ENCODE measurements around the gene COL7A1. TPM values are rescaled to one million over a fixed set of nuclear protein-coding genes. Genes with fewer than 3 reads are reported as not detected.

Gene COL7A1
- total and polyA plus RNA-seq, 2 of the 13 experiments (the other 11 are each of a cell fraction or from before 2014, with no cell fraction given), result 2.7 to 11.7 TPM

- peaks cover 91% of the 10 kb centered on the region for H3K4me1 ChIP-seq (ENCODE audit: insufficient read depth, low read length)
- WGBS (ENCODE audit: low lambda C conversion rate), result 87% methylated on average over 18 of the region's 18 CpGs
- CTCF ChIA-PET (ENCODE audit: low intra/inter-chr PET ratio, low total read pairs), result no interaction called here
- no peak overlapping the region for H2AFZ ChIP-seq (ENCODE audit: low read length)
- peak; percentile 86 for TF ChIP-seq ZNF263 (CRISPR knock-in tag; IDR thresholded peaks at IDR 0.05)
- no peak for TF ChIP-seq ARID2 (CRISPR knock-in tag; IDR thresholded peaks at IDR 0.05; ENCODE audit: borderline replicate concordance)
- H4K20me1 ChIP-seq (ENCODE audit: insufficient read depth, low read length), result no peaks in the 10 kb centered on the region
- DNase-seq (ENCODE audit: low spot score), result no peak
- H3K36me3 ChIP-seq (replicated peaks in 1 of 2; ENCODE audit: control insufficient read depth in 1 of 2, insufficient read depth in 2 of 2, low read length in 2 of 2), result no peaks in the 10 kb centered on the region
- no peak overlapping the region for H3K4me3 ChIP-seq (replicated peaks in 1 of 3; ENCODE audit: insufficient read depth in 1 of 3, low read depth in 2 of 3, low read length in 3 of 3)
- in situ Hi-C loops (cut with HindIII; ENCODE audit: extremely low pct_ligation_motif_present, low pct_unique_long_range_greater_than_20kb), result no loop called here
- H3K27me3 ChIP-seq (ENCODE audit: control insufficient read depth in 1 of 2, insufficient read depth in 2 of 2, low read length in 2 of 2), result no peaks in the 10 kb centered on the region
- no peak for FAIRE-seq
- H3K4me2 ChIP-seq (ENCODE audit: low read depth, low read length), result no peak overlapping the region
- intact Hi-C loops (cut with micrococcal nuclease; ENCODE audit: unreplicated experiment), result no loop called here
- no peak overlapping the region for H3K27ac ChIP-seq (ENCODE audit: extremely low read length, insufficient read depth, low read length)
- BruUV-seq (replicated peaks), result no TSS peak
- POLR2A ChIA-PET, result no interaction called here
- H3K9ac ChIP-seq (ENCODE audit: insufficient read depth, low read depth, low read length), result no peak overlapping the region
- no peak for ATAC-seq
- no peaks in the 10 kb centered on the region for H3K9me3 ChIP-seq (ENCODE audit: low read length)
- H3K79me2 ChIP-seq (ENCODE audit: insufficient read depth, low read length), result no peaks in the 10 kb centered on the region
Observed at GRCh38 chr3:48569808-48570450, 25.2 kb downstream of the COL7A1 start.

- no peak for FAIRE-seq
- TF ChIP-seq, protein P1, sequence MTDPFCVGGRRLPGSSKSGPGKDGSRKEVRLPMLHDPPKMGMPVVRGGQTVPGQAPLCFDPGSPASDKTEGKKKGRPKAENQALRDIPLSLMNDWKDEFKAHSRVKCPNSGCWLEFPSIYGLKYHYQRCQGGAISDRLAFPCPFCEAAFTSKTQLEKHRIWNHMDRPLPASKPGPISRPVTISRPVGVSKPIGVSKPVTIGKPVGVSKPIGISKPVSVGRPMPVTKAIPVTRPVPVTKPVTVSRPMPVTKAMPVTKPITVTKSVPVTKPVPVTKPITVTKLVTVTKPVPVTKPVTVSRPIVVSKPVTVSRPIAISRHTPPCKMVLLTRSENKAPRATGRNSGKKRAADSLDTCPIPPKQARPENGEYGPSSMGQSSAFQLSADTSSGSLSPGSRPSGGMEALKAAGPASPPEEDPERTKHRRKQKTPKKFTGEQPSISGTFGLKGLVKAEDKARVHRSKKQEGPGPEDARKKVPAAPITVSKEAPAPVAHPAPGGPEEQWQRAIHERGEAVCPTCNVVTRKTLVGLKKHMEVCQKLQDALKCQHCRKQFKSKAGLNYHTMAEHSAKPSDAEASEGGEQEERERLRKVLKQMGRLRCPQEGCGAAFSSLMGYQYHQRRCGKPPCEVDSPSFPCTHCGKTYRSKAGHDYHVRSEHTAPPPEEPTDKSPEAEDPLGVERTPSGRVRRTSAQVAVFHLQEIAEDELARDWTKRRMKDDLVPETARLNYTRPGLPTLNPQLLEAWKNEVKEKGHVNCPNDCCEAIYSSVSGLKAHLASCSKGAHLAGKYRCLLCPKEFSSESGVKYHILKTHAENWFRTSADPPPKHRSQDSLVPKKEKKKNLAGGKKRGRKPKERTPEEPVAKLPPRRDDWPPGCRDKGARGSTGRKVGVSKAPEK (CRISPR knock-in tag; IDR thresholded peaks at IDR 0.05; ENCODE audit: borderline replicate concordance), result no peak
- TF ChIP-seq SAP130 (CRISPR knock-in tag; IDR thresholded peaks at IDR 0.05; ENCODE audit: low read depth) (no peak), POGK (CRISPR knock-in tag; conservative IDR thresholded peaks at IDR 0.05) (no peak), MYPOP (CRISPR knock-in tag; IDR thresholded peaks at IDR 0.05) (no peak)
Observed at GRCh38 chr3:48569400-48569799, 25.7 kb downstream of the COL7A1 start.

More at GRCh38 chr3:48569400-48569799, 25.7 kb downstream of the COL7A1 start:
- WGBS (ENCODE audit: low lambda C conversion rate), result 80% methylated on average over 4 of the region's 10 CpGs
- H3K4me2 ChIP-seq (ENCODE audit: low read depth, low read length), result no peak overlapping the region
- no peak overlapping the region for H3K4me3 ChIP-seq (replicated peaks in 1 of 3; ENCODE audit: insufficient read depth in 1 of 3, low read depth in 2 of 3, low read length in 3 of 3)
- no peaks in the 10 kb centered on the region for H3K36me3 ChIP-seq (replicated peaks in 1 of 2; ENCODE audit: control insufficient read depth in 1 of 2, insufficient read depth in 2 of 2, low read length in 2 of 2)
- H3K27ac ChIP-seq (ENCODE audit: extremely low read length, insufficient read depth, low read length), result no peak overlapping the region
- POLR2A ChIA-PET, result no interaction called here
- H4K20me1 ChIP-seq (ENCODE audit: insufficient read depth, low read length), result no peaks in the 10 kb centered on the region
- H3K9ac ChIP-seq (ENCODE audit: insufficient read depth, low read depth, low read length), result no peak overlapping the region
- peaks cover 91% of the 10 kb centered on the region for H3K4me1 ChIP-seq (ENCODE audit: insufficient read depth, low read length)
- no peaks in the 10 kb centered on the region for H3K79me2 ChIP-seq (ENCODE audit: insufficient read depth, low read length)
- no peak for ATAC-seq
- BruUV-seq (replicated peaks), result no TSS peak
- no peaks in the 10 kb centered on the region for H3K9me3 ChIP-seq (ENCODE audit: low read length)
- intact Hi-C loops (cut with micrococcal nuclease; ENCODE audit: unreplicated experiment) (no loop called here), in situ Hi-C loops (cut with HindIII; ENCODE audit: extremely low pct_ligation_motif_present, low pct_unique_long_range_greater_than_20kb) (no loop called here)
- DNase-seq (ENCODE audit: low spot score), result no peak
- CTCF ChIA-PET (ENCODE audit: low intra/inter-chr PET ratio, low total read pairs), result no interaction called here
- H3K27me3 ChIP-seq (ENCODE audit: control insufficient read depth in 1 of 2, insufficient read depth in 2 of 2, low read length in 2 of 2), result no peaks in the 10 kb centered on the region
- no peak overlapping the region for H2AFZ ChIP-seq (ENCODE audit: low read length)

Data from HepG2 (cell line).